Ishikawa (cell line): ENCODE data around the gene IMMP2L.

Experiments
- CEBPB ChIP-seq: IDR thresholded peaks from 2 replicates; pipeline ENCODE4 v1.6.1; 2012
- CREB1 ChIP-seq: IDR thresholded peaks from 2 replicates; pipeline ENCODE4 v1.6.1; 2012; ENCODE audit warnings: low read depth
- EGR1 ChIP-seq: IDR thresholded peaks from 2 replicates; pipeline ENCODE4 v1.6.1; 2012
- EP300 ChIP-seq: IDR thresholded peaks from 2 replicates; pipeline ENCODE4 v1.6.1; 2012; ENCODE audit warnings: borderline replicate concordance
- NFIC ChIP-seq: IDR thresholded peaks from 2 replicates; pipeline ENCODE4 v1.6.1; 2012
- RAD21 ChIP-seq: IDR thresholded peaks from 2 replicates; pipeline ENCODE4 v1.6.1; 2012; ENCODE audit warnings: low read depth
- TAF1 ChIP-seq: IDR thresholded peaks from 2 replicates; pipeline ENCODE4 v1.6.1; 2012; ENCODE audit warnings: low read depth, mild to moderate bottlenecking
- TCF12 ChIP-seq: IDR thresholded peaks from 2 replicates; pipeline ENCODE4 v1.6.1; 2012; ENCODE audit warnings: low read depth
- TEAD4 ChIP-seq: IDR thresholded peaks from 2 replicates; pipeline ENCODE4 v1.6.1; 2012
- USF1 ChIP-seq: IDR thresholded peaks from 2 replicates; pipeline ENCODE4 v1.6.1; 2012
- YY1 ChIP-seq: IDR thresholded peaks from 2 replicates; pipeline ENCODE4 v1.6.1; 2012; ENCODE audit warnings: low read depth
- ZBTB7A ChIP-seq: IDR thresholded peaks from 2 replicates; pipeline ENCODE4 v1.6.1; 2012; ENCODE audit warnings: low read depth
- TF ChIP-seq, protein P1 (sequence below): IDR thresholded peaks from 2 replicates; pipeline ENCODE4 v1.6.1; 2012; ENCODE audit warnings: low read depth, mild to moderate bottlenecking
- TF ChIP-seq, protein P2 (sequence below): IDR thresholded peaks from 2 replicates; pipeline ENCODE4 v1.6.1; 2012

GRCh38 chr7:111067682-111068081 lies 494.6 kb downstream of the IMMP2L start:
- TF ChIP-seq EP300 (no peak), CREB1 (no peak), EGR1 (no peak), TAF1 (no peak), CEBPB (no peak), RAD21 (no peak), TCF12 (no peak), TEAD4 (no peak), USF1 (no peak), ZBTB7A (no peak), NFIC (no peak), YY1 (no peak)
- TF ChIP-seq, protein P1, sequence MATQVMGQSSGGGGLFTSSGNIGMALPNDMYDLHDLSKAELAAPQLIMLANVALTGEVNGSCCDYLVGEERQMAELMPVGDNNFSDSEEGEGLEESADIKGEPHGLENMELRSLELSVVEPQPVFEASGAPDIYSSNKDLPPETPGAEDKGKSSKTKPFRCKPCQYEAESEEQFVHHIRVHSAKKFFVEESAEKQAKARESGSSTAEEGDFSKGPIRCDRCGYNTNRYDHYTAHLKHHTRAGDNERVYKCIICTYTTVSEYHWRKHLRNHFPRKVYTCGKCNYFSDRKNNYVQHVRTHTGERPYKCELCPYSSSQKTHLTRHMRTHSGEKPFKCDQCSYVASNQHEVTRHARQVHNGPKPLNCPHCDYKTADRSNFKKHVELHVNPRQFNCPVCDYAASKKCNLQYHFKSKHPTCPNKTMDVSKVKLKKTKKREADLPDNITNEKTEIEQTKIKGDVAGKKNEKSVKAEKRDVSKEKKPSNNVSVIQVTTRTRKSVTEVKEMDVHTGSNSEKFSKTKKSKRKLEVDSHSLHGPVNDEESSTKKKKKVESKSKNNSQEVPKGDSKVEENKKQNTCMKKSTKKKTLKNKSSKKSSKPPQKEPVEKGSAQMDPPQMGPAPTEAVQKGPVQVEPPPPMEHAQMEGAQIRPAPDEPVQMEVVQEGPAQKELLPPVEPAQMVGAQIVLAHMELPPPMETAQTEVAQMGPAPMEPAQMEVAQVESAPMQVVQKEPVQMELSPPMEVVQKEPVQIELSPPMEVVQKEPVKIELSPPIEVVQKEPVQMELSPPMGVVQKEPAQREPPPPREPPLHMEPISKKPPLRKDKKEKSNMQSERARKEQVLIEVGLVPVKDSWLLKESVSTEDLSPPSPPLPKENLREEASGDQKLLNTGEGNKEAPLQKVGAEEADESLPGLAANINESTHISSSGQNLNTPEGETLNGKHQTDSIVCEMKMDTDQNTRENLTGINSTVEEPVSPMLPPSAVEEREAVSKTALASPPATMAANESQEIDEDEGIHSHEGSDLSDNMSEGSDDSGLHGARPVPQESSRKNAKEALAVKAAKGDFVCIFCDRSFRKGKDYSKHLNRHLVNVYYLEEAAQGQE = no peak
- TF ChIP-seq, protein P2, sequence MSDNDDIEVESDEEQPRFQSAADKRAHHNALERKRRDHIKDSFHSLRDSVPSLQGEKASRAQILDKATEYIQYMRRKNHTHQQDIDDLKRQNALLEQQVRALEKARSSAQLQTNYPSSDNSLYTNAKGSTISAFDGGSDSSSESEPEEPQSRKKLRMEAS = no peak
